ENCODE results near the gene ZP1.

GRCh38 chr11:60869451-60869825 lies 2.1 kb downstream of the ZP1 start:
- TF ChIP-seq POLR2A (IDR thresholded peaks at IDR 0.05): no peak
- no peak for TF ChIP-seq CTCF (IDR thresholded peaks at IDR 0.05)
- no peak for TF ChIP-seq EP300 (IDR thresholded peaks at IDR 0.05; ENCODE audit: low read depth)
- TF ChIP-seq POLR2AphosphoS5 (IDR thresholded peaks at IDR 0.05): no peak
